GM12878 (cell line): ENCODE measurements around the gene OPCML. TPM values are rescaled to one million over a fixed set of nuclear protein-coding genes. Genes with fewer than 3 reads are reported as not detected.

ENCODE experiments used
- ATAC-seq: fragments of 200-7000 bp; cut with Tn5 transposase; 3 replicates; pipeline ENCODE4 v1.9.1; 2020; ENCODE audit warnings: mild to moderate bottlenecking, moderate library complexity
- BruUV-seq: library from RNA; stranded (reverse); fragments of 400-500 nt; replicated peaks from 2 replicates; lab custom pipeline; 2021; lab: Mats Ljungman, UMichigan
- CTCF ChIA-PET: fragments of 300-600 bp; sonication (Branson Sonifier 250); formaldehyde crosslinking; extraction: SDS; loops from one replicate; lab custom pipeline; 2021; ENCODE audit warnings: inconsistent platforms; lab: Yijun Ruan, JAX
- POLR2A ChIA-PET: fragments of 350-600 bp; formaldehyde crosslinking; extraction: SDS; loops from one replicate; lab custom pipeline; 2021; ENCODE audit warnings: inconsistent platforms; lab: Charles Lee
- RAD21 ChIA-PET: fragments of 300-600 bp; sonication (Branson Sonifier 250); formaldehyde crosslinking; loops from one replicate; lab custom pipeline; 2023; ENCODE audit warnings: antibody characterized with exemption; ENCODE audit not compliant: unreplicated experiment; lab: Charles Lee
- SMC1A ChIA-PET: fragments of 300-600 bp; sonication (Branson Sonifier 250); formaldehyde crosslinking; loops from one replicate; lab custom pipeline; 2023; ENCODE audit not compliant: unreplicated experiment, uncharacterized antibody; lab: Charles Lee
- DNase-seq: peaks from one replicate; pipeline ENCODE4 v3.0.0-alpha.2; 2011; ENCODE audit warnings: low read depth, low spot score
- FAIRE-seq: peaks from 3 replicates; lab custom pipeline; 2011; peaks lifted over from hg19 to GRCh38; lab: Jason Lieb, UNC
- H2AFZ ChIP-seq: 2 replicates; pipeline ENCODE4 v1.6.0; 2011; ENCODE audit warnings: low read depth, low read length, control low read depth; ENCODE audit not compliant: control insufficient read depth
- H3K27ac ChIP-seq: 2 replicates; pipeline ENCODE4 v1.5.1; 2011; ENCODE audit warnings: control low read depth; ENCODE audit not compliant: control insufficient read depth, insufficient read depth
- H3K27me3 ChIP-seq, 2 experiments: replicated peaks in 1 of 2; 2 replicates each; pipeline versions ENCODE4 v1.6.0 to v1.6.1; 2011; ENCODE audit warnings: low read length in 1 of 2; ENCODE audit not compliant: control insufficient read depth in 2 of 2, insufficient read depth in 2 of 2
- H3K36me3 ChIP-seq, 2 experiments: 2 replicates each; pipeline ENCODE4 v1.5.1; 2011; ENCODE audit warnings: low read length in 1 of 2; ENCODE audit not compliant: control insufficient read depth in 2 of 2, insufficient read depth in 2 of 2
- H3K4me1 ChIP-seq: 2 replicates; pipeline ENCODE4 v1.6.1; 2011; ENCODE audit warnings: mild to moderate bottlenecking, low read length, moderate library complexity, mixed read lengths; ENCODE audit not compliant: control insufficient read depth, insufficient read depth
- H3K4me2 ChIP-seq: 2 replicates; pipeline ENCODE4 v1.6.0; 2011; ENCODE audit warnings: control low read depth; ENCODE audit not compliant: control insufficient read depth, insufficient read depth
- H3K4me3 ChIP-seq: fragments of 200-600 bp; sonication (generic); 2 replicates; pipeline ENCODE4 v1.5.1; 2016
- H3K79me2 ChIP-seq: 2 replicates; pipeline ENCODE4 v1.6.0; 2011; ENCODE audit warnings: low read length; ENCODE audit not compliant: control insufficient read depth, insufficient read depth
- H3K9ac ChIP-seq: 2 replicates; pipeline ENCODE4 v1.8.0; 2011; ENCODE audit warnings: low read length, control low read depth, mixed read lengths; ENCODE audit not compliant: control insufficient read depth, insufficient read depth
- H3K9me3 ChIP-seq: replicated peaks from 3 replicates; pipeline ENCODE4 v1.5.1; 2011; ENCODE audit warnings: mild to moderate bottlenecking, low read length; ENCODE audit not compliant: control insufficient read depth, insufficient read depth
- H4K20me1 ChIP-seq: 2 replicates; pipeline ENCODE4 v1.6.0; 2011; ENCODE audit not compliant: control insufficient read depth, insufficient read depth
- CREM ChIP-seq: IDR thresholded peaks from 2 replicates; pipeline ENCODE4 v1.6.1; 2014; ENCODE audit warnings: antibody characterized with exemption, low read depth
- DPF2 ChIP-seq: fragments of 450-650 bp; IDR thresholded peaks from 2 replicates; pipeline ENCODE4 v1.6.1; 2017; ENCODE audit warnings: mild to moderate bottlenecking
- ESRRA ChIP-seq: IDR thresholded peaks from 2 replicates; pipeline ENCODE4 v1.6.1; 2012; ENCODE audit warnings: mild to moderate bottlenecking, low read length, improper control_type of control experiment
- GATAD2B ChIP-seq: fragments of 450-650 bp; conservative IDR thresholded peaks from 2 replicates; pipeline ENCODE4 v1.6.1; 2017; ENCODE audit warnings: low read depth, mild to moderate bottlenecking, moderate library complexity
- IKZF1 ChIP-seq: fragments of 450-650 bp; conservative IDR thresholded peaks from 2 replicates; pipeline ENCODE4 v1.6.1; 2017; ENCODE audit warnings: antibody characterized with exemption, mild to moderate bottlenecking
- IRF3 ChIP-seq: fragments of 450-650 bp; IDR thresholded peaks from 2 replicates; pipeline ENCODE4 v1.6.1; 2014; ENCODE audit warnings: mild to moderate bottlenecking
- LARP7 ChIP-seq: fragments of 450-650 bp; IDR thresholded peaks from 2 replicates; pipeline ENCODE4 v1.6.1; 2017; ENCODE audit warnings: mild to moderate bottlenecking
- NR2C2 ChIP-seq: IDR thresholded peaks from 2 replicates; pipeline ENCODE4 v1.6.1; 2011; ENCODE audit warnings: borderline replicate concordance, low read depth; ENCODE audit not compliant: control insufficient read depth, insufficient read length
- RAD21 ChIP-seq: IDR thresholded peaks from 2 replicates; pipeline ENCODE4 v1.6.1; 2011; ENCODE audit warnings: mild to moderate bottlenecking, low read depth, low read length, moderate library complexity; ENCODE audit not compliant: insufficient read depth
- RB1 ChIP-seq: fragments of 450-650 bp; formaldehyde crosslinking; IDR thresholded peaks from 2 replicates; pipeline ENCODE4 v1.6.1; 2017; ENCODE audit warnings: mild to moderate bottlenecking, borderline replicate concordance
- RELA ChIP-seq: fragments of 450-650 bp; IDR thresholded peaks from 2 replicates; pipeline ENCODE4 v1.8.0; 2014; ENCODE audit warnings: borderline replicate concordance; ENCODE audit not compliant: partially characterized antibody
- RUNX3 ChIP-seq: IDR thresholded peaks from 2 replicates; pipeline ENCODE4 v1.6.1; 2012; ENCODE audit warnings: low read length, inconsistent platforms
- SMAD1 ChIP-seq: fragments of 450-650 bp; IDR thresholded peaks from 2 replicates; pipeline ENCODE4 v1.6.1; 2018; ENCODE audit warnings: mild to moderate bottlenecking, low read depth; ENCODE audit not compliant: partially characterized antibody
- SMARCA5 ChIP-seq: fragments of 450-650 bp; IDR thresholded peaks from 2 replicates; pipeline ENCODE4 v1.6.1; 2017; ENCODE audit warnings: mild to moderate bottlenecking
- SMC3 ChIP-seq: IDR thresholded peaks from 2 replicates; pipeline ENCODE4 v1.6.1; 2011; ENCODE audit warnings: low read length, improper control_type of control experiment, borderline replicate concordance
- SP1 ChIP-seq: IDR thresholded peaks from one replicate; pipeline ENCODE4 v1.6.1; 2011; ENCODE audit warnings: low read depth, low read length
- YY1 ChIP-seq: IDR thresholded peaks from 2 replicates; pipeline ENCODE4 v1.6.1; 2011; ENCODE audit warnings: low read depth, mild to moderate bottlenecking, low read length
- ZNF217 ChIP-seq: fragments of 450-650 bp; IDR thresholded peaks from 2 replicates; pipeline ENCODE4 v1.6.1; 2017; ENCODE audit warnings: antibody characterized with exemption, mild to moderate bottlenecking
- WGBS: methylation state at CpG from one replicate; pipeline ENCODE4 v1.1.6; 2016; ENCODE audit warnings: low lambda C conversion rate; ENCODE audit not compliant: insufficient replicate concordance, insufficient coverage; ENCODE audit errors: missing lambda C conversion rate; 5-methylcytosine and 5-hydroxymethylcytosine counted together
- in situ Hi-C: fragments of 300-500 bp; cut with MboI; formaldehyde crosslinking; loops from 9 replicates; pipeline ENCODE4 v1.14.3; 2018; ENCODE audit warnings: mixed read lengths
- intact Hi-C: fragments of 100-400 bp; cut with micrococcal nuclease; formaldehyde crosslinking; loops from one replicate; pipeline ENCODE4 v1.14.2; 2022; ENCODE audit not compliant: unreplicated experiment
- polyA plus RNA-seq, 11 experiments: library from polyadenylated mRNA; depleted of rRNA in 4 of 11; unstranded in 6 of 11; stranded (reverse) in 5 of 11; fragments of >200 nt; fragmentation: Nextera tagmentation in 4 of 11; fragmentation: Illumina TruSeq in 1 of 11; extraction: Ambion mirVana in 4 of 11; extraction: Trizol in 1 of 11; gene quantifications; 1 replicate in 1 of 11; 2 replicates in 10 of 11; pipeline versions ENCODE4 v1.2.1 to v1.2.3, GENCODE V29; 2011 to 2016; ENCODE audit warnings: inconsistent platforms in 2 of 11, missing spikeins in 2 of 11, low read depth in 1 of 11
- total RNA-seq, 4 experiments: library from RNA; depleted of rRNA in 3 of 4; stranded (reverse); fragments of >200 nt in 3 of 4; fragmentation: Illumina TruSeq in 1 of 4; extraction: Trizol in 1 of 4; gene quantifications; 2 replicates each; pipeline versions ENCODE4 v1.2.1 to v1.2.3, GENCODE V29; 2013 to 2021
- TF ChIP-seq, protein P1 (sequence below): fragments of 450-650 bp; IDR thresholded peaks from 2 replicates; pipeline ENCODE4 v1.6.1; 2017; ENCODE audit warnings: mild to moderate bottlenecking, moderate library complexity

OPCML gene
- total and polyA plus RNA-seq, 10 of the 15 experiments (the other 5 are each of a cell fraction or from before 2014, with no cell fraction given) = 0.84 TPM; not detected in 9

GRCh38 chr11:133082841-133083488 is 449.3 kb downstream of the OPCML start:
- intact Hi-C loops = no loop called here
- TF ChIP-seq ESRRA (no peak), RELA (peak; percentile 60), SP1 (peak; percentile 18), SMAD1 (no peak), IKZF1 (peak; percentile 70), SMARCA5 (peak; percentile 86; the same call in 1 of the 2 replicates), LARP7 (peak; percentile 82), YY1 (peak; percentile 65; the same call in 1 of the 2 replicates), NR2C2 (no peak), RUNX3 (peak; percentile 21; the same call in 1 of the 2 replicates), GATAD2B (0 out of 2 replicates have a peak, but pooled peaks have one; percentile 38), ZNF217 (0 out of 2 replicates have a peak, but pooled peaks have one; percentile 53), CREM (peak; percentile 48; the same call in 1 of the 2 replicates), RB1 (peak; percentile 72; the same call in 1 of the 2 replicates), SMC3 (peak; percentile 56), IRF3 (no peak), RAD21 (peak; percentile 55), DPF2 (peak; percentile 64; the same call in 1 of the 2 replicates)
- TF ChIP-seq, protein P1, sequence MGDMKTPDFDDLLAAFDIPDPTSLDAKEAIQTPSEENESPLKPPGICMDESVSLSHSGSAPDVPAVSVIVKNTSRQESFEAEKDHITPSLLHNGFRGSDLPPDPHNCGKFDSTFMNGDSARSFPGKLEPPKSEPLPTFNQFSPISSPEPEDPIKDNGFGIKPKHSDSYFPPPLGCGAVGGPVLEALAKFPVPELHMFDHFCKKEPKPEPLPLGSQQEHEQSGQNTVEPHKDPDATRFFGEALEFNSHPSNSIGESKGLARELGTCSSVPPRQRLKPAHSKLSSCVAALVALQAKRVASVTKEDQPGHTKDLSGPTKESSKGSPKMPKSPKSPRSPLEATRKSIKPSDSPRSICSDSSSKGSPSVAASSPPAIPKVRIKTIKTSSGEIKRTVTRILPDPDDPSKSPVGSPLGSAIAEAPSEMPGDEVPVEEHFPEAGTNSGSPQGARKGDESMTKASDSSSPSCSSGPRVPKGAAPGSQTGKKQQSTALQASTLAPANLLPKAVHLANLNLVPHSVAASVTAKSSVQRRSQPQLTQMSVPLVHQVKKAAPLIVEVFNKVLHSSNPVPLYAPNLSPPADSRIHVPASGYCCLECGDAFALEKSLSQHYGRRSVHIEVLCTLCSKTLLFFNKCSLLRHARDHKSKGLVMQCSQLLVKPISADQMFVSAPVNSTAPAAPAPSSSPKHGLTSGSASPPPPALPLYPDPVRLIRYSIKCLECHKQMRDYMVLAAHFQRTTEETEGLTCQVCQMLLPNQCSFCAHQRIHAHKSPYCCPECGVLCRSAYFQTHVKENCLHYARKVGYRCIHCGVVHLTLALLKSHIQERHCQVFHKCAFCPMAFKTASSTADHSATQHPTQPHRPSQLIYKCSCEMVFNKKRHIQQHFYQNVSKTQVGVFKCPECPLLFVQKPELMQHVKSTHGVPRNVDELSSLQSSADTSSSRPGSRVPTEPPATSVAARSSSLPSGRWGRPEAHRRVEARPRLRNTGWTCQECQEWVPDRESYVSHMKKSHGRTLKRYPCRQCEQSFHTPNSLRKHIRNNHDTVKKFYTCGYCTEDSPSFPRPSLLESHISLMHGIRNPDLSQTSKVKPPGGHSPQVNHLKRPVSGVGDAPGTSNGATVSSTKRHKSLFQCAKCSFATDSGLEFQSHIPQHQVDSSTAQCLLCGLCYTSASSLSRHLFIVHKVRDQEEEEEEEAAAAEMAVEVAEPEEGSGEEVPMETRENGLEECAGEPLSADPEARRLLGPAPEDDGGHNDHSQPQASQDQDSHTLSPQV = peak; percentile 41; the same call in 1 of the 2 replicates

More at GRCh38 chr11:133082841-133083488, 449.3 kb downstream of the OPCML start:
- Histone ChIP-seq H3K36me3 (no peaks in the 10 kb centered on the region), H3K27ac (no peak overlapping the region), H3K27me3 (no peaks in the 10 kb centered on the region; a peak in 1 of 4 replicates), H3K9me3 (no peaks in the 10 kb centered on the region), H3K79me2 (no peaks in the 10 kb centered on the region), H3K9ac (no peak overlapping the region), H4K20me1 (no peaks in the 10 kb centered on the region), H2AFZ (no peak overlapping the region), H3K4me2 (peak overlapping the region; percentile 22; the same call in 1 of the 2 replicates), H3K4me1 (no peaks in the 10 kb centered on the region), H3K4me3 (no peak overlapping the region)
- no peak for FAIRE-seq
- ATAC-seq = peak; percentile 98
- RAD21 ChIA-PET = no interaction called here
- BruUV-seq = no TSS peak
- SMC1A ChIA-PET = no interaction called here
- WGBS = 27% methylated on average over 51 of the region's 71 CpGs
- CTCF ChIA-PET = interaction anchor here (0.6 kb wide), 1 partner anchor 833 kb away, joined by 4 read pairs; no protein-coding TSS in a partner anchor
- POLR2A ChIA-PET = no interaction called here
- in situ Hi-C loops = no loop called here
- DNase-seq = no peak
